Breast epithelium (tissue), 4 donors: ENCODE measurements around the gene SP9. TPM values are rescaled to one million over a fixed set of nuclear protein-coding genes. Genes with fewer than 3 reads are reported as not detected.
"Not testable (repeated sequence)": the region's sequence is repeated elsewhere in the genome, so short reads cannot be mapped to it uniquely, and the experiment has no call there.

Source experiments
- DNase-seq, 2 donors: peaks; one replicate each; pipeline ENCODE4 v3.0.0-alpha.2; 2019; ENCODE audit warnings: low spot score in 2 of 2
- H3K27ac ChIP-seq, 2 donors: fragments of 200-600 bp; sonication (generic) in 1 of 2; one replicate each; pipeline ENCODE4 v1.5.1; 2016 to 2019; ENCODE audit warnings: mild to moderate bottlenecking in 1 of 2
- H3K27me3 ChIP-seq, 2 donors: fragments of 200-600 bp; sonication (generic) in 1 of 2; one replicate each; pipeline versions ENCODE4 v1.5.1 to v1.6.0; 2017 to 2019; ENCODE audit warnings: control low read depth in 1 of 2, mild to moderate bottlenecking in 1 of 2
- H3K36me3 ChIP-seq: fragments of 200-600 bp; one replicate; pipeline ENCODE4 v1.5.1; 2019
- H3K4me1 ChIP-seq, 2 donors: fragments of 200-600 bp; sonication (generic); one replicate each; pipeline ENCODE4 v1.5.1; 2016 to 2019; ENCODE audit warnings: control low read depth in 1 of 2
- H3K4me3 ChIP-seq, 3 donors: fragments of 200-600 bp; sonication (generic); 1 replicate in 2 of 3; 2 replicates in 1 of 3; pipeline ENCODE4 v1.5.1; 2016 to 2019; ENCODE audit warnings: mild to moderate bottlenecking in 3 of 3, moderate library complexity in 2 of 3
- H3K9me3 ChIP-seq, 2 donors: fragments of 200-600 bp; sonication (generic) in 1 of 2; one replicate each; pipeline ENCODE4 v1.5.1; 2016 to 2019; ENCODE audit warnings: control low read depth in 1 of 2
- POLR2A ChIP-seq: fragments of 450-650 bp; IDR thresholded peaks from one replicate; pipeline ENCODE4 v1.6.1; 2016; ENCODE audit warnings: antibody characterized with exemption, mild to moderate bottlenecking, moderate library complexity
- POLR2AphosphoS5 ChIP-seq, 3 donors: sonication (generic); formaldehyde crosslinking; IDR thresholded peaks; one replicate each; pipeline ENCODE4 v1.6.1; 2017; ENCODE audit warnings: antibody characterized with exemption in 3 of 3
- intact Hi-C: fragments of 100-400 bp; cut with DNase I; formaldehyde crosslinking; loops from one replicate; pipeline ENCODE4 v1.15.1; 2023; ENCODE audit warnings: low total_unique reads
- total RNA-seq, 3 donors: library from RNA; depleted of rRNA; stranded (reverse); fragments of >200 nt; gene quantifications; one replicate each; pipeline ENCODE4 v1.1.0, GENCODE V29; 2016
- TF ChIP-seq, protein P1 (sequence below), 3 donors: fragments of 450-650 bp; IDR thresholded peaks; one replicate each; pipeline ENCODE4 v1.5.1; 2016 to 2017; ENCODE audit warnings: antibody characterized with exemption in 3 of 3, mild to moderate bottlenecking in 3 of 3, moderate library complexity in 3 of 3

The SP9 gene
- total RNA-seq, 3 donors from 2014 or later = 0.33 to 0.80 TPM; not detected in 1

DNA sequence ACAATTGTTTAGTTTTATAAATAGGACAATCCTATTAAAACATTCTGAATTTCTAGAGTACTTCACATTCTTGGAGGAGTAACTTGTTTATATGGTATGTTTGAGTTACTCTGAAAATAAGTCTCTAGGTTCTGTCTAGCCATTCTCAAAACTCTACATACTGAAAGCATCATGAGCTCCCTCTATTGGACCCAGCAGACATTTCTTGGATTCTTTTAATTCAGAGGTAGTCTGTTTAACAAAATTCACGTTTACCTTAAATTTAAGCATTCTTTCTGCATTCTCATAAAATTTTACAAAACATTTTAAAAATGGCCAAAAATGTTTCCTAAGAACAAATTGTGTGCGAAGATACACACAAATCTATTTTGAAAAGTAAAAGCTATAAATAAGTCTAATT is 15.3 kb downstream of the SP9 start:
- intact Hi-C loops = no loop called here
- no peak for DNase-seq
- Histone ChIP-seq H3K36me3 (no peaks in the 10 kb centered on the region), H3K9me3 (no peaks in the 10 kb centered on the region), H3K27ac (no peak overlapping the region), H3K27me3 (no peaks in the 10 kb centered on the region), H3K4me1 (no peaks in the 10 kb centered on the region), H3K4me3 (no peak overlapping the region)
- TF ChIP-seq POLR2AphosphoS5 (IDR thresholded peaks at IDR 0.05) (no peak), POLR2A (no peak)
- TF ChIP-seq, protein P1, sequence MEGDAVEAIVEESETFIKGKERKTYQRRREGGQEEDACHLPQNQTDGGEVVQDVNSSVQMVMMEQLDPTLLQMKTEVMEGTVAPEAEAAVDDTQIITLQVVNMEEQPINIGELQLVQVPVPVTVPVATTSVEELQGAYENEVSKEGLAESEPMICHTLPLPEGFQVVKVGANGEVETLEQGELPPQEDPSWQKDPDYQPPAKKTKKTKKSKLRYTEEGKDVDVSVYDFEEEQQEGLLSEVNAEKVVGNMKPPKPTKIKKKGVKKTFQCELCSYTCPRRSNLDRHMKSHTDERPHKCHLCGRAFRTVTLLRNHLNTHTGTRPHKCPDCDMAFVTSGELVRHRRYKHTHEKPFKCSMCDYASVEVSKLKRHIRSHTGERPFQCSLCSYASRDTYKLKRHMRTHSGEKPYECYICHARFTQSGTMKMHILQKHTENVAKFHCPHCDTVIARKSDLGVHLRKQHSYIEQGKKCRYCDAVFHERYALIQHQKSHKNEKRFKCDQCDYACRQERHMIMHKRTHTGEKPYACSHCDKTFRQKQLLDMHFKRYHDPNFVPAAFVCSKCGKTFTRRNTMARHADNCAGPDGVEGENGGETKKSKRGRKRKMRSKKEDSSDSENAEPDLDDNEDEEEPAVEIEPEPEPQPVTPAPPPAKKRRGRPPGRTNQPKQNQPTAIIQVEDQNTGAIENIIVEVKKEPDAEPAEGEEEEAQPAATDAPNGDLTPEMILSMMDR (IDR thresholded peaks at IDR 0.05) = no peak

DNA sequence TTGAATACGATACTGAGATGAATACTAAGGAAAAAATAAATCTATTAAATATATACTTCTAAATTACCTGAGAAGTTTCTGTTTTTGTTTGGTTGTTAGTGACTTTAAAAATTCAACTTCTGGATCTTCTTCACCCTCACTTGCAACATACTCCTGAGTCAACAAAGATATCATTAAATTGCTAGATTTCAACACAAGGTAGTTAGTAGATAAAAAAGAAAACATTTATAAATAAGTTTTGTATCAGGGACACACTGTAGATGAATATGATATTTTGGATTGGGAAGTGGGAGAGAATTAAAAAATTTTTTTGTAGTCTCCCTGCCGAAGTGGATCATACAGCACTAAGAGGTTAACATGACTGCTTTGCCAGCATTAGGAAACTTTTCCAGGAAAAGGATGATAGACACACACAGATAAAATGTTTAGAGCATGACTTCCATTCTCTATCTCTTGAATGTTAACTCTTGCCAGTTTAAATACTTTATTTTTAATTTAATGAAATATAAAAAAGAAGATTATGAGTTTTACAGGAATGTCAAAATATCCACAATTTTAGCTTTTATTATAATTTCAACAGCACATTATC is 15.9 kb downstream of the SP9 start:
- no peak overlapping the region for H3K4me3 ChIP-seq
- H3K9me3 ChIP-seq = no peaks in the 10 kb centered on the region
- intact Hi-C loops = no loop called here
- no peaks in the 10 kb centered on the region for H3K4me1 ChIP-seq
- TF ChIP-seq POLR2A = no peak
- TF ChIP-seq, protein P1 (IDR thresholded peaks at IDR 0.05) = no peak
- no peak for TF ChIP-seq POLR2AphosphoS5 (IDR thresholded peaks at IDR 0.05)
- DNase-seq = no peak
- no peaks in the 10 kb centered on the region for H3K27me3 ChIP-seq
- no peaks in the 10 kb centered on the region for H3K36me3 ChIP-seq
- H3K27ac ChIP-seq = no peak overlapping the region

DNA sequence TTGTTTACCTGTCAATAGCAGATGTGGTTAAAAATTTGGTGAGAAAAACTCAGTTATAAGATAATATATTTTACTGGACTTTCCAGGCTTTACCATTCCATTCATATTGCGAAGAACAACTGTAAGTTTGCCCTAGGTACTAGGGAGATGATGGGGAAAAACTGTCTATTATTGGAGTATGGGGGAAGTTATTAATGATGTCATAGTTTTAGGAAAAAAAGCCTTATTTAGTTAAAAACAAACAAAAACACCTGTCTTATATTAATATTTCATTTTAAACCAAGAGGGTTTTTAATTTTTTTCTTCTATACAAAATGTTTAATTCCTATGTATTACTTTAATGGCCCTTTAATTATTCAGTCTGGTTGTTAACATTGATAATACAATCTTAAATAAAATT is 18.2 kb downstream of the SP9 start:
- intact Hi-C loops = no loop called here
- Histone ChIP-seq H3K9me3 (no peaks in the 10 kb centered on the region), H3K27me3 (no peaks in the 10 kb centered on the region), H3K4me1 (no peaks in the 10 kb centered on the region), H3K36me3 (no peaks in the 10 kb centered on the region), H3K27ac (no peak overlapping the region), H3K4me3 (no peak overlapping the region)
- no peak for DNase-seq
- TF ChIP-seq, protein P1 (IDR thresholded peaks at IDR 0.05) = no peak
- TF ChIP-seq POLR2A = no peak
- TF ChIP-seq POLR2AphosphoS5 (IDR thresholded peaks at IDR 0.05) = no peak

DNA sequence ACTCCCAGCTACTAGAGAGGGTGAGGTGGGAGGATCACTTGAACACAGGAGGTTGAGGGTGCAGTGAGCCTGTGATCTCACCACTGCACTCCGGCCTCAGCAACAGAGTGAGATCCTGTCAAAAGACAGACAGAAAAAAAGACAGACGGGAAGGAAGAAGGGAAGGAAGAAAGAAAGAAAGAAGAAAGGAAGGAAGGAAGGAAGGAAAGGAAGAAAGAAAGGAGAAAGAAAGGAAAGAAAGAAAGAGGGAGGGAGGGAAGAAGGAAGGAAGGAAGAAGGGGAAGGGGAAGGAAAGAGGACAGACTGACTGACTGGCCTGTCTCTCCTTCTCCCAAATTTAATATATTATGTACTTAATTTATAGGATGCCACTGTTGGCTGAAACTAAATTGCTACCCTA is 21.6 kb downstream of the SP9 start:
- intact Hi-C loops = no loop called here
- Histone ChIP-seq H3K9me3 (no peaks in the 10 kb centered on the region), H3K4me3 (no peak overlapping the region), H3K4me1 (no peaks in the 10 kb centered on the region), H3K27me3 (no peaks in the 10 kb centered on the region), H3K27ac (no peak overlapping the region), H3K36me3 (no peaks in the 10 kb centered on the region)
- DNase-seq = no peak
- TF ChIP-seq, protein P1 (IDR thresholded peaks at IDR 0.05) = no peak
- no peak for TF ChIP-seq POLR2A

DNA sequence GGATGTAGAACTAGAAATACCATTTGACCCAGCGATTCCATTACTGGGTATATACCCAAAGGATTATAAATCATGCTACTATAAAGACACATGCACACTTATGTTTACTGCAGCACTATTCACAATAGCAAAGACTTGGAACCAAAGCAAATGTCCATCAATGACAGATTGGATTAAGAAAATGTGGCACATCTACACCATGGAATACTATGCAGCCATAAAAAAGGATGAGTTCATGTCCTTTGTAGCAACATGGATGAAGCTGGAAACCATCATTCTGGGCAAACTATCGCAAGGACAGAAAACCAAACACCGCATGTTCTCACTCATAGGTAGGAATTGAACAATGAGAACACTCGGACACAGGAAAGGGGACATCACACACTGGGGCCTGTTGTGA is 24.9 kb downstream of the SP9 start:
- intact Hi-C loops, H3K27ac ChIP-seq: not testable (repeated sequence)

DNA sequence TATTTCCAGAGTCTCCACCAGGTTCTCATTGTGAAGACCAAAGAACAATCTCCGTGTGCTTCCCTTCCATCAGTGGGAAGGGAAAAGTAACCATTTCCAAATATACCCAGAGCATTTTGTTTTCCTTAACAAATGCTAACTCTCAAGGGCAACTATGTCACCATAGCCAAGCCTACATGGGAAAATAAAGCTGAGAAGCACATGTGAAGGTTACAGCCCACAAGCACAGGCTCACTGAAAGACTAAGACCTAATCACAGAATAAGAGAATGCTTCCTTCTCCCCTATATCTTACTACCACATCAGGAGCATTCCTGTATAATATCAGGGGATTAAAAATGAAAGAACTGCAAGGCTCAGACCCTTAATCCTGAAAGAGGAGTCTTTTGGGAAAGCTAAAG is 28.2 kb downstream of the SP9 start:
- H3K4me1 ChIP-seq = no peaks in the 10 kb centered on the region
- H3K36me3 ChIP-seq = no peaks in the 10 kb centered on the region
- intact Hi-C loops = no loop called here
- no peak overlapping the region for H3K27ac ChIP-seq
- TF ChIP-seq, protein P1 (IDR thresholded peaks at IDR 0.05) = no peak
- TF ChIP-seq POLR2AphosphoS5 (IDR thresholded peaks at IDR 0.05) (no peak), POLR2A (no peak)
- H3K27me3 ChIP-seq = no peaks in the 10 kb centered on the region
- no peak for DNase-seq
- no peak overlapping the region for H3K4me3 ChIP-seq
- peaks cover 12 to 13% of the 10 kb centered on the region in 2 donors for H3K9me3 ChIP-seq

More for the DNA sequence above, 24.9 kb downstream of the SP9 start:
- not testable (repeated sequence) for DNase-seq, H3K4me1 ChIP-seq, H3K4me3 ChIP-seq, H3K36me3 ChIP-seq, H3K27me3 ChIP-seq
- H3K9me3 ChIP-seq = peaks cover 12 to 13% of the 10 kb centered on the region in 2 donors

DNA sequence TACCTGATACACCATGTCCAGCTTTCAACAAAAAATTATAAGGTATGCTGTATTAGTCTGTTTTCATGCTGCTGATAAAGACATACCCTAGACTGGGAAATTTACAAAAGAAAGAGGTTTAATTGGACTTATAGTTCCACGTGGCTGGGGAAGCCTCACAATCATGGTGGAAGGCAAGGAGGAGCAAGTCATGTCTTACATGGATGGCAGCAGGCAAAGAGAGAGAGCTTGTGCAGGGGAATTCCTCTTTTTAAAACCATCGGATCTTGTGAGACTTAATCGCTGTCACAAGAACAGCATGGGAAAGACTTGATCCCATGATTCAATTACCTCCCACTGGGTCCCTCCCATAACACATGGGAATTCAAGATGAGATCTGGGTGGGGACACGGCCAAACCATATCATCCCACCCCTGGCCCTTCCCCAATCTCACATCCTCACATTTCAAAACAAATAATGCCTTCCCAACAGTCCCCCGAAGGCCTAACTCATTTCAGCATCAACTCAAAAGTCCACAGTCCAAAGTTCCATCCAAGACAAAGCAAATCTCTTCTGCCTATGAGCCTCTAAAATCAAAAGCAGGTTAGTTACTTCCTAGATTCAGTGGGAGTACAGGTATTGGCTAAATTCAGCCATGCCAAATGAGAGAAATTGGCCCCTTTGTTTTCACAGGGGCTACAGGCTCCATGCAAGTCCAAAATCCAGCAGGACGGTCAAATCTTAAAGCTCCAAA is 28.9 kb downstream of the SP9 start:
- H3K27me3 ChIP-seq, H3K36me3 ChIP-seq, H3K4me1 ChIP-seq, H3K27ac ChIP-seq, H3K4me3 ChIP-seq, intact Hi-C loops, DNase-seq: not testable (repeated sequence)
- peaks cover 12 to 13% of the 10 kb centered on the region in 2 donors for H3K9me3 ChIP-seq
